HG03097 (cell line): Measurements from ENCODE around the gene LRP6.

Source experiments
- ATAC-seq: cut with Tn5 transposase; IDR thresholded peaks from one replicate; pipeline ENCODE4 v1.9.1; 2021; ENCODE audit not compliant: unreplicated experiment, low FRiP score

The LRP6 gene

DNA sequence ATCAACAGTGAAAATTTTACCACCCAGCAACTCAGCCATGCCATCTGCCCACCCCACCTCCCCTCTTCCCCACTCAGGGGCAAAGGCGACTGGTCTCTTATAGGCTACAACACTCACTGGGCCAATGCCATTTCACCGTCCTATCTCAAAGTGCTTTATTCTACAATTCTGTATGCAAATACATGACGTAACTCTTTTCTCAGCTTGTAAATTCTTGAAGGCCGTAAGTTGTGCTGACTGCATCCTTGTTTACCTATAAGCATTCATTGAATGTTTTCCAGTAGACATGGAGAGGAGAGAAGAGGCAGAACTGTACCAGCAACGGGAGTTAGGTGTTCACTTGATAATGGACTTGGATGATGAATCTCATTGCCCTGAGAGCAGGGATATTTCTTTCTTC, 180.5 kb downstream of the LRP6 start:
- no peak for ATAC-seq

DNA sequence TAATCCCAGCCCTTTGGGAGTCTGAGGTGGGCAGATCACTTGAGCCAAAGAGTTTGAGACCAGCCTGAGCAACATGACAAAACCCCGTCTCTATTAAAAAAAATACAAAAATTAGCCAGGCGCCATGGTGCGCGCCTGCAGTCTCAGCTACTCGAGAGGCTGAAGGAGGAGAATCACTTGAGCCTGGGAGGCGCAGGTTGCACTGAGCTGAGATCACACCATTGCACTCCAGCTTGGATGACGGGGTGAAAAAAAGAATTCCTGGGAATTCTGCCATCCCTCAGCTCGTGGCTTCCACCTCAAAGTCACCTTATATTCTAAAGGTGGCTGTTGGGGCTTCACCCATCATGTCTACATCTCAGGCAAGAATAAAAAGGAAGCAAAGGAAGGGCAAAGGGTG, 183.2 kb downstream of the LRP6 start:
- ATAC-seq, result no peak

DNA sequence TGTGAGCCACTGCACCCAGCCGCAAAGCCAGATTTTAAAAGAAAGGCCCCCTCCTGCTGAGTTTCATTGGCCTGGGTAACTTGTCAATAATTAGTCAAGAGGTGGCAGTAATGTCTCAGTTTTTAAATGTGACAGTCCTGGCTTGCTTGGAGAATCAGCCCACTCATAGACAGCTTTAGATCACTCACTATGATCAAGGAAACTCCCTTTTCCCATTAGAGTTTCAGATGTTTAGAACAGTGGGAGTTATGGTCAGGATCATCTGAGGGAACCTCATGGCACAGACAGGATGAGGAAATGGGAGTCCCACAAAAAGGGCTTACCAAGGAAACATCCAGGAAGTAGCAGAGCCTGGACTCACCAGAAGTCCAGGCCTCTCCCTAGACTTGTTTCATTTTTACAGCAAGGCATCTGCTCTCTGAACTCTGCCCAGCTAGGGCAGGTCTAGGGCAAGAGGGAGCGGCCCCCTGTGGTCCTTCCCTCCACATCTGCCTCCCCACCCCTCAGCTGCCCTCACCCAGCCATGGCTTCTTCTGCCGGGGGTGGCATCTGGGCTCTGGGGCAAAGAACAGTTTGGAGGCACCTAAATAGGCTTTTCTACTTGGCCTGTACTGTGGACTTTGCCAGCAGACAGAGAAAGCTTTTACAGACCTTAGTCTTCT, 184.9 kb downstream of the LRP6 start:
- no peak for ATAC-seq

DNA sequence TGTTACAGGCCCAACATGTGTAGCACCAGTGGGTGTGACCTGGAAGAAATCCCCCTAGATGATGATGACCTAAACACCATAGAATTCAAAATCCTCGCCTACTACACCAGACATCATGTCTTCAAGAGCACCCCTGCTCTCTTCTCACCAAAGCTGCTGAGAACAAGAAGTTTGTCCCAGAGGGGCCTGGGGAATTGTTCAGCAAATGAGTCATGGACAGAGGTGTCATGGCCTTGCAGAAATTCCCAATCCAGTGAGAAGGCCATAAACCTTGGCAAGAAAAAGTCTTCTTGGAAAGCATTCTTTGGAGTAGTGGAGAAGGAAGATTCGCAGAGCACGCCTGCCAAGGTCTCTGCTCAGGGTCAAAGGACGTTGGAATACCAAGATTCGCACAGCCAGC, 187.6 kb downstream of the LRP6 start:
- no peak for ATAC-seq

DNA sequence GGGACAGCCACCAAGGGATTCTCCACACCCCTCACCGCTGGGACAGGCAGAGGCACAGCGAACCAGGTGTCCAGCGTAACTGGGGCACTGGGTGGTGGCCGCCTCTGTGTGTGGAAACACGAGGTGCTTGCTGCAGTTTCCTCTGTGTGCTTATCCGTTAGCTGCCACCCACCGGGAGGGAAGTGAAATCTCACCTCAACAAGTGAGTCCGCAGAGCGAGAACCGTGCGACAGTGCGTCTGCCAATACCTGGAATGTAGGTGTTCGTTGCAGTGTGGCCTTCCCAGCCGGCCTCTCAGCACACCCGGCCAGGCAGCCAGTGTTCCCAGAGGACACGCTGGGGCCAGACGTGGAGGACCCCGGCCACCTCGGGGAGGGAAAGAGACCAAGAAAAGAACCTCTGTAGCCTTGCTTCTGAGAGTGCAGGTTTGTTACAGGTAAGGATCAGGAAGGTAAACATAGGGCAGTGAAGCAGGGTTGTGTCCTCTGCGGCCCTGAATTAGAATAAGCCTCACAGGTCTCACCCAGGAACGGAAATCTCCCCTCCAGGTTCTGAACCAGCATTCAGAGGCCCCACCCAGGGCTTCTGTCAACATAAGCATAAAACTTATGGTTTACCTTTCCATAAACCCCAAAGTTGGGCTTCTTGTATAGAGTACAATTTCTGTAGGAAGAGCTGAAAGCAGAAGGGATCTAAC, 194.6 kb downstream of the LRP6 start:
- ATAC-seq, result no peak

DNA sequence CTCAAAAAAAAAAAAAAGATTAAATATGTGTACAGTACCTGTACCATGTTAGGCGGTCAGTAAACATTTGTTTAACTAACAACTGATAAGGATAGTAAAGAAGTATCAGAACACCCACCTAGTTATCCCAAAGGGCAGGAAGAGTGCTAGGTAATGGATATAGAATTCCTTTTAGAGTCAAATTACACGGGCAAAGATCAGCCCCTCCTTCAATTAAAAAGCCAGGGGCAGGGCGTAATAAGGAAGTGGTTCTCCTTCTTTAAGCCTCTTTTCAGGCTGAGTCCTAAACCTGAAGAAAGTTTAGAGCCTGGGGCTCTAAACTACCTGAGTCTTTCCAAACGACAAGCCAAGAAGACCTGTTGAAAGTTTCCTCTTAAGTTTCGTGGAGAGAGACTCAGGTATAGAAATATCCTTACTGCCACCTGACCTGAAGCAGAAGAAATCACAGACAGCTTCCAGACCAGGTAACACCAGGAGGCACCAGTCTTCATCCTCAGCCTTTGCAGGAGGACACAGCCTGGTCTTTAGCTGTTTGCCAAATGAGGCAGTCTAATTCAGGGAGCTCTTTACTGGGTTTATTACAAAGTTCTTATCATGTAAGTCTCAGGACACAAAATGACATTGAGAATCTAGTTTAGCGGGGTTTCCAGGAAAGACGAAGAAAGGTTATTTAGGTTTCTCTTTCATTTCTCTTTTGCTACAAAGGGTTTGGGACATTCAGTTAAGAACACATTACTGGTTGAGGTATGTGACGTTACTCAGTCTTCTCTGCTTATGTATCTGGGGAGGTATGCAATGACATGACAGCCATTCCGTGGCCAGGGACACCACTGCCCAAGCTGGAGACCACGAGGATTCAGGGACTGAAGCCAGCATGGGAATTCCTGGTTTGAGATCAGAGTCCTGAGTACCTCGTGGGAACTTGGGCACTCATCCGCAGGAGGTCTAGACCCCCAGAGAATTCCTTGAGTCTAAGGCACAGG, 195.9 kb downstream of the LRP6 start, which contains the start of gene BCL2L14:
Gene BCL2L14, plus strand, starts transcription at position 266 of the 983 bp plus-strand sequence. CDS start 8,367 bp downstream, outside the sequence.
- ATAC-seq, result no peak

DNA sequence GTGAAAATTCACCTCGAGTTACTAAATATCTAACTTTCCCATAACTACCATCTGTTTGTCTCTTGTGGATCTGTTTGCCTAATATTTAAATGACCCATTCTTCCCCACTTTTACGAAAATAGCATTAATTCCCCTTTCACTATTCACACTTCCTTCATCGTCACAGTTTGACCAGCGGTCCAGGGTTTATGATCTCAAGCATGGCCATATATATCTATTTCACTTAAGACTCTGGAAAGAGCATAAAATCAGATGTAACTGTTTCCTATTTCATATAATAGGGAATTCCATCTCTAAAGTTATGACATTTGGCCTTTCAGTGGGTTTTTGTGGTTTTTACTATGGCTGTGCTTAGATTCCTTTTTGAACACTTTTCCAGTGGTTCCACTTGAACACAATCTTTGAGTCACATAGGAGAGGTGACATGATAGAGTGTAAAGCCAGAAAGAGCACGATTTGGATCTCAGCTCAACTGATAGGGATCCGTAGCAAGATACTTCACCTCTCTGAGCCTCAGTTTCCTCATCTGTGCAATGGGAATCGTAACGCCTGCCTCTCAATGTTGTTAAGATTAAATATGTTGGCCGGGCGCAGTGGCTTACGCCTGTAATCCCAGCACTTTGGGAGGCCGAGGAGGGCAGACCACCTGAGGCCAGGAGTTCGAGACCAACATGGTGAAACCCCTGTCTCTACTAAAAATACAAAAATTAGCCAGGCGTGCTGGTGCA, 196.9 kb downstream of the LRP6 start:
- ATAC-seq, result no peak

DNA sequence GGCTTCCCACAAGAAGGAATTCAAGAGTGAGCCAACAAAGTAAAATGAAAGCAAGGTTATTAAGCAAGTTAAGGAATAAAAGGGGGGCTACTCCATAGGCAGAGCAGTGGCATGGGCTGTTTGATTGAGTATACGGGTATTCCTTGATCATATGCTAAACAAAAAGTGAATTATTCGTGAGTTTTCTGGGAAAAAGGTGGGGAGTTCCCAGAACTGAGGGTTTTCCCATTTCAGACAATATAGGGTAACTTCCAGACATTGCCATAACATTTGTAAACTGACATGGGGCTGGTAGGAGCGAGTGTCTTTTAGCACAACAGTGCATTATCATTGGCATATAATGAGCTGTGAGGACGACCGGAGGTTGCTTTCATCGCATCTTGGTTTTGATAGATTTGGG, 198.1 kb downstream of the LRP6 start:
- no peak for ATAC-seq
